Neuron (in vitro differentiated cells): ENCODE data around the gene TGFB2.
A peak's percentile ranks its signal among the peaks of the same experiment; 100 is the strongest.

Experiments used
- H2AFZ ChIP-seq: one replicate; pipeline ENCODE4 v1.6.1; 2013; ENCODE audit warnings: low read depth, mild to moderate bottlenecking, inconsistent platforms, low read length, moderate library complexity
- H3K27me3 ChIP-seq: one replicate; pipeline ENCODE4 v1.6.1; 2013; ENCODE audit warnings: low read length; ENCODE audit not compliant: insufficient read depth
- H3K36me3 ChIP-seq: one replicate; pipeline ENCODE4 v1.6.1; 2013; ENCODE audit warnings: low read length; ENCODE audit not compliant: insufficient read depth
- H3K4me1 ChIP-seq: one replicate; pipeline ENCODE4 v1.6.1; 2013; ENCODE audit warnings: low read length; ENCODE audit not compliant: insufficient read depth
- H3K4me3 ChIP-seq: 2 replicates; pipeline ENCODE4 v1.5.1; 2013; ENCODE audit warnings: mild to moderate bottlenecking, low read length, moderate library complexity
- H3K9me3 ChIP-seq: one replicate; pipeline ENCODE4 v1.6.1; 2013; ENCODE audit warnings: low read length

Gene TGFB2

GRCh38 chr1:218493986-218494385, 148.8 kb downstream of the TGFB2 start:
- peak overlapping the region; percentile 59 for H2AFZ ChIP-seq
- no peaks in the 10 kb centered on the region for H3K9me3 ChIP-seq
- peaks cover 27% of the 10 kb centered on the region for H3K4me1 ChIP-seq
- no peaks in the 10 kb centered on the region for H3K36me3 ChIP-seq
- H3K27me3 ChIP-seq, result no peaks in the 10 kb centered on the region
- H3K4me3 ChIP-seq, result no peak overlapping the region
